Ectodermal cell (in vitro differentiated cells): ENCODE measurements around the gene AGTR1.

Source experiments
- H3K27ac ChIP-seq: 2 replicates; pipeline ENCODE4 v1.7.0; 2013; ENCODE audit warnings: mild to moderate bottlenecking, low read depth, low read length; ENCODE audit not compliant: insufficient read depth, poor library complexity, severe bottlenecking
- H3K27me3 ChIP-seq: 2 replicates; pipeline ENCODE4 v1.7.0; 2013; ENCODE audit warnings: mild to moderate bottlenecking, low read length; ENCODE audit not compliant: insufficient read depth, control insufficient read depth, poor library complexity, severe bottlenecking
- H3K36me3 ChIP-seq: one replicate; pipeline ENCODE4 v1.7.0; 2013; ENCODE audit warnings: low read length; ENCODE audit not compliant: control insufficient read depth, insufficient read depth
- H3K4me1 ChIP-seq: one replicate; pipeline ENCODE4 v1.7.0; 2013; ENCODE audit warnings: low read length; ENCODE audit not compliant: control insufficient read depth, insufficient read depth
- H3K4me3 ChIP-seq: 2 replicates; pipeline ENCODE4 v1.7.0; 2013; ENCODE audit warnings: low read depth, low read length, control low read depth; ENCODE audit not compliant: insufficient read depth
- H3K9me3 ChIP-seq: 2 replicates; pipeline ENCODE4 v1.7.0; 2013; ENCODE audit warnings: mild to moderate bottlenecking, low read length, moderate library complexity; ENCODE audit not compliant: control insufficient read depth
- WGBS, 2 experiments: methylation state at CpG; one replicate each; pipeline ENCODE4 v1.1.7; 2013; ENCODE audit warnings: missing lambda C conversion rate in 2 of 2; 5-methylcytosine and 5-hydroxymethylcytosine counted together

Gene AGTR1

GRCh38 chr3:148698190-148698810 lies 597 bp downstream of the AGTR1 start:
- Histone ChIP-seq H3K36me3 (no peaks in the 10 kb centered on the region), H3K4me3 (peak overlapping the region; percentile 44), H3K27ac (no peak overlapping the region), H3K27me3 (peaks cover 36% of the 10 kb centered on the region), H3K4me1 (no peaks in the 10 kb centered on the region), H3K9me3 (no peaks in the 10 kb centered on the region)
- whole genome bisulfite sequencing, 2 experiments = 58 to 59% methylated on average over 17 of the region's 17 CpGs

- Histone ChIP-seq H3K27me3 (no peaks in the 10 kb centered on the region), H3K4me1 (no peaks in the 10 kb centered on the region), H3K27ac (no peak overlapping the region), H3K9me3 (no peaks in the 10 kb centered on the region), H3K36me3 (no peaks in the 10 kb centered on the region), H3K4me3 (no peak overlapping the region)
Measured at GRCh38 chr3:148705314-148705713, 7.6 kb downstream of the AGTR1 start.

- Histone ChIP-seq H3K27ac (no peak overlapping the region), H3K27me3 (no peaks in the 10 kb centered on the region), H3K9me3 (no peaks in the 10 kb centered on the region), H3K36me3 (no peaks in the 10 kb centered on the region), H3K4me1 (no peaks in the 10 kb centered on the region), H3K4me3 (no peak overlapping the region)
- WGBS, 2 experiments = 100% methylated on average over 2 to 4 of the region's 5 CpGs
Measured at GRCh38 chr3:148707601-148708380, 10.1 kb downstream of the AGTR1 start.

DNA sequence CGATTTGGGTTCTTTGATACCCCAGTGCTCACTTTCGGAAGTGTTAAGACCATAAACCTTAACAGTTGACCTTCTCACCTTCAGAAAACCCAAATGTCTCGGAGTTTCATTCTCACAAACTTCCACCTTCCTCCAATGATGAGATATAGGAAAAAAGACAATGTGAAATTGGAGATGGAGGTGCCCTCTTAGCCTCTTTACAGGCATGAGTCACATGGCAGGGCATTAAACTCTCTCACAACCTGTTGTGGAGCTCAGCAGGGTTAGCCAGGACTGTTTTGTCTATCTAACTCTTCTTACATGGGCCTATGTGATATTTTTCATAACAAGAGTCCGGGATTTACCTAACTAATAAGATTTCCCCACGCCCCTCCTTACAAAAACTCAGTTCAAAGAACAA lies 10.7 kb downstream of the AGTR1 start:
- Histone ChIP-seq H3K4me3 (no peak overlapping the region), H3K27me3 (no peaks in the 10 kb centered on the region), H3K9me3 (no peaks in the 10 kb centered on the region), H3K4me1 (no peaks in the 10 kb centered on the region), H3K27ac (no peak overlapping the region), H3K36me3 (no peaks in the 10 kb centered on the region)
- WGBS, 2 experiments = 68 to 80% methylated on average over 3 to 5 of the region's 5 CpGs

DNA sequence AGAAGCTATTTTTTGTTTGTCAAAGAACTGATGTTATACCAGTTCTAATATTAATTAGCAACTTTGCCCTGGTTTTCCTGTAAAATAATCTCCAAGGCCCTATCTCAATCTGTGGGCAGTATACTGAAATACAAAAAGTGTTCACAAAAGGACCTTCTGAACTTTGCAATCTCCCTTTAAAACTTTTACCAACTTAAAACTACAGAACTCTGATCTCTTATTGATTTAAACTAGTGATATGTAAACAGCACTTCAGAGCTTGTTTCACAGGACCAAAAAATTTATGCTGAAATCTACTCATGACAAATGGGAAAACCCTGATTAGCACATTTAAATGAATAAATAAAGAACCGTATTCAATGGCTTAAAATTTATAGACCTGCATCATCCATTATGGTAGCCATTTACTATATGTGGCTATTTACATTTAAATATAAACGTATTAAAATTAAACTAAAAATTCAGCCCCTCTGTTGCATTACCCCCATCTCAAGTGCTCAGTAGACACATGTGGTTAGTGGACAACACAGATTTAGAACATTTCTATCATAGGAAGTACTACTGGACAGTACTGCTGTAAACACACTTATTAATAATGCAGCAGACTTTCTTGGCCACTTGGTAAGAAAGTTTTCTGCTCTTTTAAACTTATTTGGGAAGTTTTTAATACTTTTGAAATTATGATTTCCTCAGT lies 12.0 kb downstream of the AGTR1 start:
- WGBS, 2 experiments = 67% methylated on average over 1 of the region's 2 CpGs; no CpG with 5 or more reads in 1 of the 2 experiments
- no peaks in the 10 kb centered on the region for H3K36me3 ChIP-seq
- no peaks in the 10 kb centered on the region for H3K9me3 ChIP-seq
- H3K27ac ChIP-seq = no peak overlapping the region
- no peaks in the 10 kb centered on the region for H3K27me3 ChIP-seq
- H3K4me1 ChIP-seq = no peaks in the 10 kb centered on the region
- no peak overlapping the region for H3K4me3 ChIP-seq

DNA sequence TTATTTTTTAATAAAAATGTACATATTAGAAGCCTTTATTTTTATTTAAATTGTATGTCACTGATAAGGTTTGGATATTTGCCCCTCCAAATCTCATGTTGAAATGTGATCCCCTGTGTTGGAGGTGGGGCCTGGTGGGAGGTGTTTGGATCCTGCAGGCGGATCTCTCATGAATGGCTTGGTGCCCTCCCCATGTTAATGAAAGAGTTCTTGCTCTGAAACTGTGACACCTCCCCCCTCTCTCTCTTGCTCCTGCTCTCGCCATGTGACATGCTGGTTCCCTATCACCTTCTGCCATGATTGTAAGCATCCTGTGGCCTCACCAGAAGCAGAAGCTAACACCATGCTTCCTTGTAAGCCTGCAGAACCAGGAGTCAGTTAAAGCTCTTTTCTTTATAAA lies 13.0 kb downstream of the AGTR1 start:
- H3K27ac ChIP-seq = no peak overlapping the region
- H3K27me3 ChIP-seq = no peaks in the 10 kb centered on the region
- no peaks in the 10 kb centered on the region for H3K36me3 ChIP-seq
- H3K4me3 ChIP-seq = no peak overlapping the region
- no peaks in the 10 kb centered on the region for H3K4me1 ChIP-seq
- WGBS, 2 experiments = 89 to 97% methylated on average over 2 of the region's 2 CpGs
- H3K9me3 ChIP-seq = no peaks in the 10 kb centered on the region

- Histone ChIP-seq H3K9me3 (no peaks in the 10 kb centered on the region), H3K27ac (no peak overlapping the region), H3K4me3 (no peak overlapping the region), H3K4me1 (no peaks in the 10 kb centered on the region), H3K27me3 (no peaks in the 10 kb centered on the region), H3K36me3 (no peaks in the 10 kb centered on the region)
- WGBS, 2 experiments = 90 to 96% methylated on average over 1 of the region's 1 CpG
Measured at GRCh38 chr3:148711981-148712666, 14.4 kb downstream of the AGTR1 start.

DNA sequence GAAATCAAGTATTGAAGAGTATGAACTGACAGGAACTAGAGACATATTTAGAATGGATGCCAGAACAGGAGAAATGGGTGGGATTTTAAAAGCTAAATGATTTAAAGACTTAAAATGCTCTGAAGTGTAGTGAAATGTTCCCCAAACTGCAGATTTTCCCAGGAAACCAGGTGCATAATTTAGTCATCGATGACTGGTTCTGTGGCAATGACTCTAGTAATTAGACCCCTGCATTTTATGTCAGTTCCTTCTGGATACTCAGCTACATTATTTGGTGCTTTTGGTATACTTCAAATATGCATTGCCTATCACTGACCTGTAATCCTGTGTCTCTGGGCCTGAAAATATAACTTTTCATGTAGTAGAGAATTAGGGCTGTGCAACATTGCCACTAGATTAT lies 16.8 kb downstream of the AGTR1 start:
- no peaks in the 10 kb centered on the region for H3K27me3 ChIP-seq
- no peak overlapping the region for H3K27ac ChIP-seq
- WGBS, 2 experiments = 93 to 98% methylated on average over 1 of the region's 1 CpG

DNA sequence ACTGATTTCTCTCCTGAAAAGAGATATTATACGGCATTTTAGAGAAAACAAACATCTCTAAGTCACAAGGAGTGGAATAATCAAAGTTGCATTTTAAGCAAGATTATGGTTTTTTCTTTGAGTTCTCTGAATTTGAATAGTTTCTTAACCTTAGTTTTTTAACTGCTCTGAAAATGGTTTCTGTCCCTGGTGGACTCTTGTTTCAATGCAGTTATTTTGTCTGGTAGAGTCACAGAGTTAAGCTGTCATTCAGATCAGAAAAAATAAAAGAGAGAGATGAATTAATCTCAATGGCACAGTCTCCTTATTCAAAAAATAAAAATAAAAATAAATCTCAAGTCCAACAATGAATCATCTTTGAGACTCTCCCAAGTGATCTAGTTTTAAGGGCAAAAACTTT lies 19.0 kb downstream of the AGTR1 start:
- no peaks in the 10 kb centered on the region for H3K4me1 ChIP-seq
- 100% methylated on average over 1 of the region's 1 CpG for WGBS, 2 experiments
- H3K27me3 ChIP-seq = no peaks in the 10 kb centered on the region
- no peak overlapping the region for H3K27ac ChIP-seq
- H3K4me3 ChIP-seq = no peak overlapping the region
- H3K36me3 ChIP-seq = no peaks in the 10 kb centered on the region
- no peaks in the 10 kb centered on the region for H3K9me3 ChIP-seq

More for the DNA sequence above, 16.8 kb downstream of the AGTR1 start:
- Histone ChIP-seq H3K36me3 (no peaks in the 10 kb centered on the region), H3K4me1 (no peaks in the 10 kb centered on the region), H3K4me3 (no peak overlapping the region), H3K9me3 (no peaks in the 10 kb centered on the region)
